Osteocyte (in vitro differentiated cells): ENCODE data around the gene CDCA8. TPM values are rescaled to one million over a fixed set of nuclear protein-coding genes. Genes with fewer than 3 reads are reported as not detected.

Experiments used
- DNase-seq: peaks from one replicate; pipeline ENCODE4 v3.0.0; 2021; ENCODE audit warnings: mixed read lengths; ENCODE audit not compliant: unreplicated experiment; ENCODE audit errors: extremely low spot score
- H3K27ac Mint-ChIP-seq: one replicate; pipeline ENCODE4 v1.8.0; 2021; ENCODE audit warnings: mild to moderate bottlenecking, mixed read lengths; ENCODE audit not compliant: unreplicated experiment
- H3K27me3 Mint-ChIP-seq: one replicate; pipeline ENCODE4 v1.8.0; 2021; ENCODE audit warnings: mixed read lengths; ENCODE audit not compliant: unreplicated experiment
- H3K36me3 Mint-ChIP-seq: one replicate; pipeline ENCODE4 v1.8.0; 2021; ENCODE audit warnings: mixed read lengths; ENCODE audit not compliant: unreplicated experiment
- H3K4me1 Mint-ChIP-seq: one replicate; pipeline ENCODE4 v1.8.0; 2021; ENCODE audit warnings: mixed read lengths; ENCODE audit not compliant: unreplicated experiment
- H3K4me3 Mint-ChIP-seq: one replicate; pipeline ENCODE4 v1.8.0; 2021; ENCODE audit warnings: mild to moderate bottlenecking, moderate library complexity, mixed read lengths; ENCODE audit not compliant: unreplicated experiment
- H3K9me3 Mint-ChIP-seq: one replicate; pipeline ENCODE4 v1.8.0; 2021; ENCODE audit warnings: mixed read lengths; ENCODE audit not compliant: unreplicated experiment
- total RNA-seq: library from RNA; stranded (reverse); gene quantifications from 2 replicates; pipeline ENCODE4 v1.2.1, GENCODE V29; 2021
- TF ChIP-seq, protein P1 (sequence below): fragments of 200-600 bp; sonication (generic); IDR thresholded peaks from 2 replicates; pipeline ENCODE4 v1.5.0; 2021; ENCODE audit warnings: antibody characterized with exemption, mild to moderate bottlenecking, moderate library complexity

The CDCA8 gene
- total RNA-seq, 1 donor from 2014 or later = 7.6 TPM

DNA sequence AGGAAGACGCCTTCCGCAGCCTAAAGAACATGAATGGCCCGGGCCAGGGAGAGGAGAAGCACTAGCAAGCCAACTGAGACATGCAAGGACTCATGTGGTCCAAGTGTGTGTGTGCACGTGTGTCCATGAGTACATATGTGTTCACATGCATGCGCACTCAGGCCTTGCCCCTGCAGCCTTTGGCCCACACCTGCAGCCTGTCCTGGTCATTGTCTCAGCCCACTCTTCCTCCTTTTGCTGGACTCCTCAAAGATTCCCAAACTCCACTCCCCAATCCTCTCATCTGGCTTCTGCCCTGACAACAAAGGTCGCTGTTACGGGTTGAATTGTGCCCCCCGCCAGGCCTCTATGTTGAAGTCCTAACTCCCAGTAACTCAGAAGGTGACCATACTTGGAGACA, 21.9 kb downstream of the CDCA8 start:
- H3K36me3 Mint-ChIP-seq = peaks cover 2% of the 10 kb centered on the region
- H3K27ac Mint-ChIP-seq = no peak overlapping the region
- DNase-seq = no peak
- no peak overlapping the region for H3K4me3 Mint-ChIP-seq
- H3K9me3 Mint-ChIP-seq = no peaks in the 10 kb centered on the region
- H3K27me3 Mint-ChIP-seq = peaks cover 3% of the 10 kb centered on the region
- TF ChIP-seq, protein P1, sequence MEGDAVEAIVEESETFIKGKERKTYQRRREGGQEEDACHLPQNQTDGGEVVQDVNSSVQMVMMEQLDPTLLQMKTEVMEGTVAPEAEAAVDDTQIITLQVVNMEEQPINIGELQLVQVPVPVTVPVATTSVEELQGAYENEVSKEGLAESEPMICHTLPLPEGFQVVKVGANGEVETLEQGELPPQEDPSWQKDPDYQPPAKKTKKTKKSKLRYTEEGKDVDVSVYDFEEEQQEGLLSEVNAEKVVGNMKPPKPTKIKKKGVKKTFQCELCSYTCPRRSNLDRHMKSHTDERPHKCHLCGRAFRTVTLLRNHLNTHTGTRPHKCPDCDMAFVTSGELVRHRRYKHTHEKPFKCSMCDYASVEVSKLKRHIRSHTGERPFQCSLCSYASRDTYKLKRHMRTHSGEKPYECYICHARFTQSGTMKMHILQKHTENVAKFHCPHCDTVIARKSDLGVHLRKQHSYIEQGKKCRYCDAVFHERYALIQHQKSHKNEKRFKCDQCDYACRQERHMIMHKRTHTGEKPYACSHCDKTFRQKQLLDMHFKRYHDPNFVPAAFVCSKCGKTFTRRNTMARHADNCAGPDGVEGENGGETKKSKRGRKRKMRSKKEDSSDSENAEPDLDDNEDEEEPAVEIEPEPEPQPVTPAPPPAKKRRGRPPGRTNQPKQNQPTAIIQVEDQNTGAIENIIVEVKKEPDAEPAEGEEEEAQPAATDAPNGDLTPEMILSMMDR = no peak
- H3K4me1 Mint-ChIP-seq = no peaks in the 10 kb centered on the region

DNA sequence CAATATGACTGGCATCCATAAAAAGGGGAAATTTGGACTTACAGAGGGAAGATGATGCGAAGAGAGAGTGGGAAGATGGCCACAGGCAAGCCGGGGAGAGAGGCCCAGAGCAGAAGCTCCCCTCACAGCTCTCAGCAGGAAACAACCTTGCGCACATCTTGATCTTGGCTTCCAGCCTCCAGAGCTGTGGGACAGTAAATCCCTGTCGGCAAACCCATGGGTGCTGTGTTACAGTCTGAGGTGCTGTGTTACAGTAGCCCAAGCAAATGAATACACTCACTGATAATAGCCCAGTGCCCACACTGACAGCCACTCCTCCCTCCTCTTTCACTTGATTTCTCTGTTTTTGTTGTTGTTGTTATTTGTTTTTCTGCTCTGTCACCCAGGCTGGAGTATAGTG, 22.4 kb downstream of the CDCA8 start:
- H3K4me3 Mint-ChIP-seq = no peak overlapping the region
- H3K27ac Mint-ChIP-seq = no peak overlapping the region
- peaks cover 3% of the 10 kb centered on the region for H3K27me3 Mint-ChIP-seq
- no peak for DNase-seq
- peaks cover 2% of the 10 kb centered on the region for H3K36me3 Mint-ChIP-seq
- H3K4me1 Mint-ChIP-seq = no peaks in the 10 kb centered on the region
- no peaks in the 10 kb centered on the region for H3K9me3 Mint-ChIP-seq
- TF ChIP-seq, protein P1 = no peak

GRCh38 chr1:37716321-37716720, 24.0 kb downstream of the CDCA8 start:
- no peak for DNase-seq
- H3K4me3 Mint-ChIP-seq = no peak overlapping the region
- peaks cover 2% of the 10 kb centered on the region for H3K36me3 Mint-ChIP-seq
- no peaks in the 10 kb centered on the region for H3K4me1 Mint-ChIP-seq
- TF ChIP-seq, protein P1 = no peak
- H3K27me3 Mint-ChIP-seq = peaks cover 3% of the 10 kb centered on the region
- no peak overlapping the region for H3K27ac Mint-ChIP-seq
- no peaks in the 10 kb centered on the region for H3K9me3 Mint-ChIP-seq

- TF ChIP-seq, protein P1 = no peak
- H3K36me3 Mint-ChIP-seq = no peaks in the 10 kb centered on the region
- no peak overlapping the region for H3K27ac Mint-ChIP-seq
- H3K27me3 Mint-ChIP-seq = peaks cover 3% of the 10 kb centered on the region
- no peaks in the 10 kb centered on the region for H3K4me1 Mint-ChIP-seq
- H3K4me3 Mint-ChIP-seq = no peak overlapping the region
- no peak for DNase-seq
- no peaks in the 10 kb centered on the region for H3K9me3 Mint-ChIP-seq
These were observed 25.3 kb downstream of the CDCA8 start for GRCh38 chr1:37717631-37718030.

DNA sequence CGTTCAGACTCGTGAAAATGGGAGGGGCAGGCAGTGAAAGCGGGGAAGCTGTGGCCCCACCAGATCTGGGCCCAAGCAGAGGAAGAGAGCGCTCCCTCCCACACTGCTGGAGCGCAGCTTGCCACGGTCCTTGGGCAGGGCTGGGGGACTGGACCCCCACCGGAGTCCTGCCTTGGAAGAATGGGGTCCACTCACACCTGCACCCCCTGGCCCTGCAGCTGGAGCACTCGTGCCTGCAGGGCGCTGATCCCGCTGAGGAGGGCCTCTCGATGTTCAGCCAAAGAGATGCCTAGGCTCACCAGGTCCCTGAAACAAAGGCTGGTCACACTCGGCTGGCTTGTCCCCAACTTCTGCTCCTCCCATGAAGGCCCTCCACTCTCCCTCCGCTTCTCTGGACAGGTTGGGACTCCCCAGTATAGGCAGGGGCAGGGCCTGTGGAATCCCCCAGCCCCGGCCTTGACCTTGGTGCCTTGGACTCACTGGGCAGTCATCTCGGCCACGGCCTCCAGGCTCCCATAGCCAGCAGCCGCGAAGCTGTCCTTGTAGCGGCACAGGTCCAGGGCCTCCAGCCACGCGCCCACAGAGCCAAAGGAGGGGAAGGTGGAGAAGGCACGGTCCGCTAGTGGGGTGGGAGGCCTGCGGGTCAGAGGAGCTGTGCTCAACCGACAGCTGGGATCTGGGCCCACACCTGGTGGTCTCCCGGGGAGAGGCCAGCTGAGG, 26.0 kb downstream of the CDCA8 start:
- H3K27me3 Mint-ChIP-seq = peaks cover 3% of the 10 kb centered on the region
- TF ChIP-seq, protein P1 = no peak
- H3K36me3 Mint-ChIP-seq = no peaks in the 10 kb centered on the region
- no peaks in the 10 kb centered on the region for H3K4me1 Mint-ChIP-seq
- no peaks in the 10 kb centered on the region for H3K9me3 Mint-ChIP-seq
- DNase-seq = no peak
- H3K4me3 Mint-ChIP-seq = no peak overlapping the region
- no peak overlapping the region for H3K27ac Mint-ChIP-seq
